Kidney (tissue), 14 donors: ENCODE measurements around the gene ZNF727. TPM values are rescaled to one million over a fixed set of nuclear protein-coding genes. Genes with fewer than 3 reads are reported as not detected.
A peak's percentile ranks its signal among the peaks of the same experiment; 100 is the strongest.
"Not testable (repeated sequence)": the region's sequence is repeated elsewhere in the genome, so short reads cannot be mapped to it uniquely, and the experiment has no call there.

Experiments
- DNase-seq, 5 donors: peaks; one replicate each; pipeline ENCODE4 v3.0.0-alpha.2; 2013 to 2020
- FAIRE-seq: peaks from 2 replicates; lab custom pipeline; 2012; peaks lifted over from hg19 to GRCh38; lab: Jason Lieb, UNC
- H3K27ac ChIP-seq, 2 donors: one replicate each; pipeline ENCODE4 v1.7.0; 2013; ENCODE audit warnings: low read depth in 2 of 2, low read length in 2 of 2, inconsistent platforms in 1 of 2
- H3K27me3 ChIP-seq: one replicate; pipeline ENCODE4 v1.7.1; 2013; ENCODE audit warnings: low read length, inconsistent platforms; ENCODE audit not compliant: control insufficient read depth, insufficient read depth
- H3K36me3 ChIP-seq, 3 donors: one replicate each; pipeline versions ENCODE4 v1.7.0 to v1.7.1; 2013; ENCODE audit warnings: low read length in 3 of 3, control low read depth in 1 of 3, inconsistent platforms in 1 of 3; ENCODE audit not compliant: insufficient read depth in 3 of 3, control insufficient read depth in 2 of 3
- H3K4me1 ChIP-seq, 3 donors: one replicate each; pipeline versions ENCODE4 v1.7.0 to v1.7.1; 2013; ENCODE audit warnings: low read length in 3 of 3, inconsistent platforms in 1 of 3, low read depth in 1 of 3; ENCODE audit not compliant: control insufficient read depth in 2 of 3, insufficient read depth in 2 of 3
- H3K4me3 ChIP-seq, 3 donors: one replicate each; pipeline versions ENCODE4 v1.7.0 to v1.8.1; 2013; ENCODE audit warnings: low read length in 3 of 3, control low read depth in 1 of 3, inconsistent platforms in 1 of 3
- H3K9ac ChIP-seq, 3 donors: one replicate each; pipeline versions ENCODE4 v1.7.0 to v1.7.1; 2013; ENCODE audit warnings: low read length in 3 of 3, control low read depth in 1 of 3, inconsistent platforms in 1 of 3
- H3K9me3 ChIP-seq, 3 donors: one replicate each; pipeline versions ENCODE4 v1.7.0 to v1.7.1; 2013; ENCODE audit warnings: low read length in 3 of 3, control low read depth in 1 of 3, inconsistent platforms in 1 of 3; ENCODE audit not compliant: control insufficient read depth in 2 of 3, insufficient read depth in 1 of 3
- intact Hi-C: fragments of 100-400 bp; cut with DNase I; formaldehyde crosslinking; loops from one replicate; pipeline ENCODE4 v1.11.1; 2022
- polyA plus RNA-seq: library from polyadenylated mRNA; stranded (reverse); fragments of 350-450 nt; fragmentation: Illumina TruSeq; extraction: RNeasy Lipid Tissue Mini Kit (QIAGEN cat#74804); gene quantifications from one replicate; pipeline ENCODE4 v1.2.3, GENCODE V29; 2014; ENCODE audit warnings: low read depth, low replicate concordance; ENCODE audit not compliant: insufficient read depth
- total RNA-seq: library from RNA; stranded (reverse); fragmentation: NEBNext Ultra II Directional; extraction: Animal tissue kit (Norgen Biotek cat#: 25700); gene quantifications from one replicate; pipeline ENCODE4 v1.2.1, GENCODE V29; 2021
- TF ChIP-seq, protein P1 (sequence below): IDR thresholded peaks from 3 replicates; pipeline ENCODE4 v1.5.1; 2012; ENCODE audit warnings: mild to moderate bottlenecking, moderate library complexity, borderline replicate concordance; ENCODE audit not compliant: insufficient read depth; ENCODE audit errors: extremely low read depth
- donor health status: control.
- donor health status: control.
- donor health status: control.
- donor health status: control.
- donor health status: control.
- donor health status: DM: yes; HTN: yes; CAD: no.
- donor health status: Normal renal cell carcinoma (clear cell type).

The ZNF727 gene
- total and polyA plus RNA-seq, 2 donors from 2014 or later = 5.3 TPM; not detected in 1

- FAIRE-seq = no peak
- no peak for DNase-seq
- H3K4me1 ChIP-seq = no peaks in the 10 kb centered on the region
- no peak overlapping the region for H3K4me3 ChIP-seq
- no peaks in the 10 kb centered on the region for H3K36me3 ChIP-seq
- peaks cover 0 to 28% (median 0%) of the 10 kb centered on the region in 3 donors for H3K9me3 ChIP-seq
- TF ChIP-seq, protein P1, sequence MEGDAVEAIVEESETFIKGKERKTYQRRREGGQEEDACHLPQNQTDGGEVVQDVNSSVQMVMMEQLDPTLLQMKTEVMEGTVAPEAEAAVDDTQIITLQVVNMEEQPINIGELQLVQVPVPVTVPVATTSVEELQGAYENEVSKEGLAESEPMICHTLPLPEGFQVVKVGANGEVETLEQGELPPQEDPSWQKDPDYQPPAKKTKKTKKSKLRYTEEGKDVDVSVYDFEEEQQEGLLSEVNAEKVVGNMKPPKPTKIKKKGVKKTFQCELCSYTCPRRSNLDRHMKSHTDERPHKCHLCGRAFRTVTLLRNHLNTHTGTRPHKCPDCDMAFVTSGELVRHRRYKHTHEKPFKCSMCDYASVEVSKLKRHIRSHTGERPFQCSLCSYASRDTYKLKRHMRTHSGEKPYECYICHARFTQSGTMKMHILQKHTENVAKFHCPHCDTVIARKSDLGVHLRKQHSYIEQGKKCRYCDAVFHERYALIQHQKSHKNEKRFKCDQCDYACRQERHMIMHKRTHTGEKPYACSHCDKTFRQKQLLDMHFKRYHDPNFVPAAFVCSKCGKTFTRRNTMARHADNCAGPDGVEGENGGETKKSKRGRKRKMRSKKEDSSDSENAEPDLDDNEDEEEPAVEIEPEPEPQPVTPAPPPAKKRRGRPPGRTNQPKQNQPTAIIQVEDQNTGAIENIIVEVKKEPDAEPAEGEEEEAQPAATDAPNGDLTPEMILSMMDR = no peak
- no peak overlapping the region for H3K27ac ChIP-seq
- H3K27me3 ChIP-seq = no peaks in the 10 kb centered on the region
- intact Hi-C loops = no loop called here
- H3K9ac ChIP-seq = no peak overlapping the region
Observed at GRCh38 chr7:64037095-64037494, 8.1 kb upstream of the ZNF727 start.

GRCh38 chr7:64046041-64046389 lies 781 bp downstream of the ZNF727 start:
- peaks cover 0 to 3% (median 0%) of the 10 kb centered on the region in 3 donors for H3K4me1 ChIP-seq

DNA sequence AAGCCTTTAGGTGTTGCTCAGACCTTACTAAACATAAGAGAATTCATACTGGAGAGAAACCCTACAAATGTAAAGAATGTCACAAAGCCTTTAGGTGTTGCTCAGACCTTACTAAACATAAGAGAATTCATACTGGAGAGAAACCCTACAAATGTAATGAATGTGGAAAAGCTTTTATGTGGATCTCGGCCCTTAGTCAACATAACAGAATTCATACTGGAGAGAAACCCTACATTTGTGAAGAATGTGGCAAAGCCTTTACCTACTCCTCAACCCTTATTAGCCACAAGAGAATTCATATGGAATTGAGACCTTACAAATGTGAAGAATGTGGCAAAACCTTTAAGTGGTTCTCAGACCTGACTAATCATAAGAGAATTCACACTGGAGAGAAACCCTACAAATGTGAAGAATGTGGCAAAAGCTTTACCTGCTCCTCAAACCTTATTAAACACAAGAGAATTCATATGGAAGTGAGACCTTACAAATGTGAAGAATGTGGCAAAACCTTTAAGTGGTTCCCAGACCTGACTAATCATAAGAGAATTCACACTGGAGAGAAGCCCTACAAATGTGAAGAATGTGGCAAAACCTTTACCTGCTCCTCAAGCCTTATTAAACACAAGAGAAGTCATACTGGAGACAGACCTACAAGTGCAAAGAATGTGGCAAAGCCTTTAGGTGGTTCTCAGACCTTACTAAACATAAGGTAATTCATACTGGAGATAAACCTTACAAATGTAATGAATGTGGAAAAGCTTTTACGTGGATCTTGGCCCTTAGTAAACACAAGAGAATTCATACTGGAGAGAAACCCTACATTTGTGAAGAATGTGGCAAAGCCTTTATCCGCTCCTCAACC lies 32.8 kb downstream of the ZNF727 start:
- peak overlapping the region in 1 of 3 donors; percentile 3 for H3K4me3 ChIP-seq
- H3K27me3 ChIP-seq, DNase-seq, H3K9ac ChIP-seq, FAIRE-seq, H3K4me1 ChIP-seq, intact Hi-C loops, H3K27ac ChIP-seq: not testable (repeated sequence)
- peaks cover 0 to 91% (median 42%) of the 10 kb centered on the region in 3 donors for H3K9me3 ChIP-seq
- H3K36me3 ChIP-seq = peaks cover 0 to 11% (median 0%) of the 10 kb centered on the region in 3 donors

More at GRCh38 chr7:64046041-64046389, 781 bp downstream of the ZNF727 start:
- H3K4me3 ChIP-seq = peak overlapping the region in 2 of 3 donors; percentile 79 to 84
- peak overlapping the region in 1 of 2 donors; percentile 71 for H3K27ac ChIP-seq
- no peaks in the 10 kb centered on the region for H3K36me3 ChIP-seq
- TF ChIP-seq, protein P1 = no peak
- DNase-seq = no peak
- H3K9ac ChIP-seq = peak overlapping the region in 1 of 3 donors; percentile 78
- intact Hi-C loops = no loop called here
- H3K27me3 ChIP-seq = no peaks in the 10 kb centered on the region
- peaks cover 0 to 5% (median 0%) of the 10 kb centered on the region in 3 donors for H3K9me3 ChIP-seq
- no peak for FAIRE-seq

- no peak overlapping the region for H3K27ac ChIP-seq
- H3K4me1 ChIP-seq = no peaks in the 10 kb centered on the region
- H3K36me3 ChIP-seq = peaks cover 0 to 11% (median 0%) of the 10 kb centered on the region in 3 donors
- no peaks in the 10 kb centered on the region for H3K27me3 ChIP-seq
- DNase-seq = no peak
- H3K9ac ChIP-seq = no peak overlapping the region
- TF ChIP-seq, protein P1 = no peak
- peaks cover 0 to 91% (median 41%) of the 10 kb centered on the region in 3 donors for H3K9me3 ChIP-seq
- no peak overlapping the region for H3K4me3 ChIP-seq
- intact Hi-C loops = no loop called here
- FAIRE-seq = no peak
Observed at GRCh38 chr7:64078699-64078994, 33.4 kb downstream of the ZNF727 start.
